Glutamatergic neuron (in vitro differentiated cells): ENCODE measurements around the gene ZNF79. TPM values are rescaled to one million over a fixed set of nuclear protein-coding genes. Genes with fewer than 3 reads are reported as not detected.
A peak's percentile ranks its signal among the peaks of the same experiment; 100 is the strongest.

Experiments used
- DNase-seq: peaks from one replicate; pipeline ENCODE4 v3.0.0; 2022
- H3K27ac Mint-ChIP-seq: one replicate; pipeline ENCODE4 v1.8.0; 2020; ENCODE audit warnings: mild to moderate bottlenecking, mixed read lengths, inconsistent platforms; ENCODE audit not compliant: unreplicated experiment
- H3K27me3 Mint-ChIP-seq: one replicate; pipeline ENCODE4 v1.8.0; 2020; ENCODE audit warnings: mild to moderate bottlenecking, moderate library complexity, mixed read lengths, inconsistent platforms; ENCODE audit not compliant: unreplicated experiment
- H3K36me3 Mint-ChIP-seq: one replicate; pipeline ENCODE4 v1.8.0; 2020; ENCODE audit warnings: mild to moderate bottlenecking, mixed read lengths, inconsistent platforms; ENCODE audit not compliant: unreplicated experiment
- H3K4me1 Mint-ChIP-seq: one replicate; pipeline ENCODE4 v1.8.0; 2020; ENCODE audit warnings: mild to moderate bottlenecking, low read depth, mixed read lengths, inconsistent platforms; ENCODE audit not compliant: unreplicated experiment
- H3K4me3 Mint-ChIP-seq: one replicate; pipeline ENCODE4 v1.8.0; 2020; ENCODE audit warnings: mild to moderate bottlenecking, mixed read lengths, inconsistent platforms; ENCODE audit not compliant: unreplicated experiment
- H3K9me3 Mint-ChIP-seq: one replicate; pipeline ENCODE4 v1.8.0; 2020; ENCODE audit warnings: mild to moderate bottlenecking, moderate library complexity, mixed read lengths, inconsistent platforms; ENCODE audit not compliant: unreplicated experiment
- total RNA-seq: library from RNA; stranded (reverse); fragmentation: NEBNext Ultra II Directional; extraction: Animal tissue kit (Norgen Biotek cat#: 25700); gene quantifications from one replicate; pipeline ENCODE4 v1.2.1, GENCODE V29; 2021; ENCODE audit not compliant: unreplicated experiment
- TF ChIP-seq, protein P1 (sequence below): fragments of 200-600 bp; sonication (generic); IDR thresholded peaks from one replicate; pipeline ENCODE4 v1.5.0; 2021; ENCODE audit not compliant: partially characterized antibody, unreplicated experiment

Gene ZNF79
- total RNA-seq, 1 donor from 2014 or later: 10.0 TPM

DNA sequence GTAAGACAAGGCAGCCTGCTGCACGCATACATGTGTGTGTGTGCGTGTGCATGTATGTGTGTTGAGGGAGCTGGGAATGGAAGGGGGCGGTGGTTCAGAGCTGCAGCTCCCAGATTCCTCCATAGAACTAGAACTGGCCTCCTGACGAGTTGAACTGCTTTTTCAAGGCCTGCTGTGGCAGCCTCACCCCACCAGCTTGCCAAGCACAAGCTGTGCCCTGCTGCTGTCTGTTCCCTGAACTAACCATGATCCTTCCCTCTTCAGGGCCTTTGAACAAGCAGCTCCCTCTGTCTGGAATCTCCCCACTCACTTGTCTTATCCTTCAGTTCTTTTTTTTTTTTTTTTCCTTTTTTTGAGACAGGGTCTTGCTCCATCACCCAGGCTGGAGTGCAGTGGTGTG lies 49.8 kb downstream of the ZNF79 start:
- H3K4me1 Mint-ChIP-seq: no peaks in the 10 kb centered on the region
- peaks cover 8% of the 10 kb centered on the region for H3K36me3 Mint-ChIP-seq
- H3K9me3 Mint-ChIP-seq: peaks cover 1% of the 10 kb centered on the region
- H3K4me3 Mint-ChIP-seq: no peak overlapping the region
- H3K27ac Mint-ChIP-seq: no peak overlapping the region
- no peaks in the 10 kb centered on the region for H3K27me3 Mint-ChIP-seq
- no peak for DNase-seq
- TF ChIP-seq, protein P1, sequence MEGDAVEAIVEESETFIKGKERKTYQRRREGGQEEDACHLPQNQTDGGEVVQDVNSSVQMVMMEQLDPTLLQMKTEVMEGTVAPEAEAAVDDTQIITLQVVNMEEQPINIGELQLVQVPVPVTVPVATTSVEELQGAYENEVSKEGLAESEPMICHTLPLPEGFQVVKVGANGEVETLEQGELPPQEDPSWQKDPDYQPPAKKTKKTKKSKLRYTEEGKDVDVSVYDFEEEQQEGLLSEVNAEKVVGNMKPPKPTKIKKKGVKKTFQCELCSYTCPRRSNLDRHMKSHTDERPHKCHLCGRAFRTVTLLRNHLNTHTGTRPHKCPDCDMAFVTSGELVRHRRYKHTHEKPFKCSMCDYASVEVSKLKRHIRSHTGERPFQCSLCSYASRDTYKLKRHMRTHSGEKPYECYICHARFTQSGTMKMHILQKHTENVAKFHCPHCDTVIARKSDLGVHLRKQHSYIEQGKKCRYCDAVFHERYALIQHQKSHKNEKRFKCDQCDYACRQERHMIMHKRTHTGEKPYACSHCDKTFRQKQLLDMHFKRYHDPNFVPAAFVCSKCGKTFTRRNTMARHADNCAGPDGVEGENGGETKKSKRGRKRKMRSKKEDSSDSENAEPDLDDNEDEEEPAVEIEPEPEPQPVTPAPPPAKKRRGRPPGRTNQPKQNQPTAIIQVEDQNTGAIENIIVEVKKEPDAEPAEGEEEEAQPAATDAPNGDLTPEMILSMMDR: no peak

DNA sequence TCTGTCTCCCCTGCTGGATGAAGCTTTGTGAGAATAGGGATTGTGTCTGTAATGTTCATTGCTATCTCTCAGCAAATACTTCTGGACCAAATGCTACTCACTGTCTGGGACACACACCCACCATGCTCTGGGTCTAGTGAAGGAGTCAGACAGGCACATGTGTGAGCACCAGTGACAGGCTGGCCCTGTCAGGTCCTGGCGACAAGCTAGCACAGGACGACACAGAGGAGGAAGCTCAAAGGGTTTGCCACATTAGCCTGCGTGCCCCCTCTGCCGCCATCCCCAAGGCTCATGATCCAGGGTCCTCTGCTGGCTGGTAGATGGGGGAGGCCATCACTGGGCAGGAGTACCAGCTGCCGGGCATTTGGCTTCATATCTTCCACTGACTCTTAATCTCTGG lies 50.4 kb downstream of the ZNF79 start:
- DNase-seq: no peak
- no peak overlapping the region for H3K4me3 Mint-ChIP-seq
- no peaks in the 10 kb centered on the region for H3K27me3 Mint-ChIP-seq
- H3K36me3 Mint-ChIP-seq: peaks cover 8% of the 10 kb centered on the region
- no peaks in the 10 kb centered on the region for H3K4me1 Mint-ChIP-seq
- H3K9me3 Mint-ChIP-seq: peaks cover 1% of the 10 kb centered on the region
- TF ChIP-seq, protein P1: no peak
- H3K27ac Mint-ChIP-seq: no peak overlapping the region

DNA sequence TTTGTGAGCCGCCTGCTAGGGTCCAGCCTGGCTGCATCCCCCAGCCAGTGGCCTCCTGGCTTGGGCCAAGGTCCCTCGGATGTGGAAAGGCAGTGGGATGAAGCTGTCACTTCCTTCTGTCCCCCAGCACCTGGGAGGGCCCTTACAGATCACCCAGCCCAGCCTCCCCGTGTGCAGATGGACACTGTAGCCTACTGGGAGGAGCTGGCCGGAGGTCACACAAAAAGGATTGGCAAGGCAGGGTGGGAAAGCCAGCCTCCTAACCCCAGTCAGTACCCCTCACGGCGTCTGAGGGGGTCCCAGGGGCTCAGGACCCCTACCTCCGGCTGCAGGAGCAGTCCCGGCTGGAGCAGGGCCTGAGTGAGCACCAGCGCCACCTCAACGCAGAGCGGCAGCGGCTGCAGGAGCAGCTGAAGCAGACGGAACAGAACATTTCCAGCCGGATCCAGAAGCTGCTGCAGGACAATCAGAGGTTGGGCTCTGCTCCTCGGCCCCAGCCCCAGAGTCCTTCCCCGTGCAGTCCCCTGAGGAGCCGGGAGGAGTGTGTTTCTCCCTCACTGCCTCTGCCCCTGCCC lies 55.4 kb downstream of the ZNF79 start:
- Mint-ChIP-seq H3K27ac (no peak overlapping the region), H3K27me3 (peaks cover 1% of the 10 kb centered on the region), H3K4me1 (no peaks in the 10 kb centered on the region), H3K4me3 (no peak overlapping the region), H3K9me3 (no peaks in the 10 kb centered on the region), H3K36me3 (peaks cover 8% of the 10 kb centered on the region)
- DNase-seq: no peak
- TF ChIP-seq, protein P1: no peak

DNA sequence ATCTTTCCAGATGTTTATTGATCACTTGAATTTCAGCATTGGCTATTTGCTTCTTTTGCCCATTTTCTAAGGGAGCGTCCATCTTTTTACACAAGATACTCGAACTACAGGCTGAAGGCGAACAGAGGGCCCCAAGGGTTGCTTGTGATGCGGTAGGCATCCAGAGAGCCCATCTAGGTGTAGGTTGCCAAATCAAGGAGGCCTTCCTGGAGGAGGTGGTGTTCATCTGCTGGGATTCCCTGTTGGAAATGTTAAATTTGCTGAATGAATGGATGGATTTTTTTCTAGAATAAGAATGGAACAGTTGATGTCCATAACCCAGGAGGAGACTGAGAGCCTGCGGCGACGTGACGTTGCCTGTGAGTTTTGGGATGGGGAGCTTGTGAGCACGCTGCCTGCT lies 58.5 kb downstream of the ZNF79 start:
- Mint-ChIP-seq H3K4me1 (peaks cover 6% of the 10 kb centered on the region), H3K4me3 (no peak overlapping the region), H3K36me3 (peaks cover 8% of the 10 kb centered on the region), H3K27ac (no peak overlapping the region), H3K9me3 (no peaks in the 10 kb centered on the region), H3K27me3 (peaks cover 1% of the 10 kb centered on the region)
- TF ChIP-seq, protein P1: no peak
- DNase-seq: no peak

GRCh38 chr9:127485995-127486394 lies 61.8 kb downstream of the ZNF79 start:
- Mint-ChIP-seq H3K36me3 (peaks cover 4% of the 10 kb centered on the region), H3K4me3 (peak overlapping the region; percentile 46), H3K9me3 (peaks cover 1% of the 10 kb centered on the region)

More at GRCh38 chr9:127485995-127486394, 61.8 kb downstream of the ZNF79 start:
- peak overlapping the region; percentile 55 for H3K27ac Mint-ChIP-seq
- TF ChIP-seq, protein P1: no peak
- no peak for DNase-seq
- H3K4me1 Mint-ChIP-seq: peaks cover 15% of the 10 kb centered on the region
- H3K27me3 Mint-ChIP-seq: peaks cover 1% of the 10 kb centered on the region
